B cell (primary cell): Measurements from ENCODE around the gene PSMG4. TPM values are rescaled to one million over a fixed set of nuclear protein-coding genes. Genes with fewer than 3 reads are reported as not detected.

Experiments used
- ATAC-seq: fragments of 200-7000 bp; cut with Tn5 transposase; one replicate; pipeline ENCODE4 v1.10.0; 2021; ENCODE audit warnings: low read depth, mild to moderate bottlenecking, moderate number of reproducible peaks, moderate library complexity
- CTCF ChIA-PET: fragments of 350-600 bp; sonication (Branson Sonifier 250); formaldehyde crosslinking; loops from one replicate; lab custom pipeline; 2021; ENCODE audit warnings: antibody characterized with exemption, inconsistent platforms; lab: Charles Lee
- POLR2A ChIA-PET: fragments of 350-600 bp; sonication (Branson Sonifier 250); formaldehyde crosslinking; loops from one replicate; lab custom pipeline; 2021; ENCODE audit warnings: antibody characterized with exemption; lab: Charles Lee
- DNase-seq: peaks from one replicate; pipeline ENCODE4 v3.0.0; 2013
- H2AFZ ChIP-seq: 2 replicates; pipeline ENCODE4 v1.6.1; 2012; ENCODE audit warnings: mild to moderate bottlenecking, low read depth, low read length; ENCODE audit not compliant: insufficient read depth, poor library complexity, severe bottlenecking
- H3K27ac ChIP-seq, 2 donors: 1 replicate in 1 of 2; 2 replicates in 1 of 2; pipeline ENCODE4 v1.5.1; 2012 to 2013; ENCODE audit warnings: low read length in 2 of 2, mild to moderate bottlenecking in 2 of 2, moderate library complexity in 1 of 2
- H3K27me3 ChIP-seq, 4 experiments: fragments of 200-600 bp in 1 of 4; sonication (generic) in 1 of 4; replicated peaks in 1 of 4; 1 replicate in 2 of 4; 2 replicates in 2 of 4; pipeline versions ENCODE4 v1.6.1 to v1.7.0; 2013 to 2016; ENCODE audit warnings: low read length in 3 of 4, mild to moderate bottlenecking in 2 of 4, mixed read lengths in 1 of 4, moderate library complexity in 1 of 4; ENCODE audit not compliant: insufficient read depth in 4 of 4, control insufficient read depth in 3 of 4; ENCODE audit errors: control extremely low read depth in 1 of 4
- H3K36me3 ChIP-seq, 2 experiments: replicated peaks in 1 of 2; 1 replicate in 1 of 2; 2 replicates in 1 of 2; pipeline versions ENCODE4 v1.6.1 to v1.7.1; 2013; ENCODE audit warnings: low read length in 1 of 2; ENCODE audit not compliant: insufficient read depth in 2 of 2, control insufficient read depth in 1 of 2; ENCODE audit errors: control extremely low read depth in 1 of 2, extremely low read depth in 1 of 2
- H3K4me1 ChIP-seq, 2 donors: fragments of 200-600 bp in 1 of 2; sonication (generic) in 1 of 2; 1 replicate in 1 of 2; 2 replicates in 1 of 2; pipeline versions ENCODE4 v1.5.1 to v1.6.1; 2013 to 2017; ENCODE audit warnings: low read length in 2 of 2; ENCODE audit not compliant: control insufficient read depth in 2 of 2, insufficient read depth in 2 of 2
- H3K4me2 ChIP-seq: replicated peaks from 2 replicates; pipeline ENCODE3; 2012; ENCODE audit warnings: mild to moderate bottlenecking, low read depth, low read length; ENCODE audit not compliant: poor library complexity, severe bottlenecking
- H3K4me3 ChIP-seq, 5 experiments: fragments of 200-600 bp in 1 of 5; sonication (generic) in 1 of 5; 1 replicate in 3 of 5; 2 replicates in 2 of 5; pipeline versions ENCODE4 v1.5.1 to v1.7.0; 2011 to 2016; ENCODE audit warnings: low read length in 4 of 5, mild to moderate bottlenecking in 4 of 5, low read depth in 2 of 5, control low read depth in 1 of 5, moderate library complexity in 1 of 5; ENCODE audit not compliant: insufficient read depth in 1 of 5; ENCODE audit errors: control extremely low read depth in 1 of 5, extremely low read depth in 1 of 5
- H3K79me2 ChIP-seq: fragments of 200-600 bp; sonication (generic); one replicate; pipeline ENCODE4 v1.6.0; 2016; ENCODE audit warnings: low read length; ENCODE audit not compliant: control insufficient read depth, insufficient read depth
- H3K9ac ChIP-seq: fragments of 200-600 bp; sonication (generic); 2 replicates; pipeline ENCODE4 v1.6.1; 2017; ENCODE audit warnings: mild to moderate bottlenecking, low read length, moderate library complexity
- H3K9me3 ChIP-seq, 3 donors: one replicate each; pipeline versions ENCODE4 v1.6.1 to v1.7.1; 2013; ENCODE audit warnings: low read length in 2 of 3; ENCODE audit not compliant: control insufficient read depth in 2 of 3, insufficient read depth in 1 of 3; ENCODE audit errors: control extremely low read depth in 1 of 3
- H4K20me1 ChIP-seq: 2 replicates; pipeline ENCODE4 v1.6.0; 2012; ENCODE audit warnings: mild to moderate bottlenecking, low read length; ENCODE audit not compliant: insufficient read depth, control insufficient read depth, poor library complexity, severe bottlenecking
- H3K27ac Mint-ChIP-seq: one replicate; pipeline ENCODE4 v1.8.0; 2021; ENCODE audit warnings: mixed read lengths
- H3K27me3 Mint-ChIP-seq: one replicate; pipeline ENCODE4 v1.8.0; 2021; ENCODE audit warnings: mixed read lengths
- H3K4me1 Mint-ChIP-seq: one replicate; pipeline ENCODE4 v1.8.0; 2021; ENCODE audit warnings: mixed read lengths
- H3K4me3 Mint-ChIP-seq: one replicate; pipeline ENCODE4 v1.8.0; 2021; ENCODE audit warnings: mixed read lengths
- H3K9me3 Mint-ChIP-seq: one replicate; pipeline ENCODE4 v1.8.0; 2022; ENCODE audit warnings: mixed read lengths; ENCODE audit not compliant: insufficient read depth
- EZH2 ChIP-seq: IDR thresholded peaks from 2 replicates; pipeline ENCODE4 v1.6.1; 2012; ENCODE audit warnings: borderline replicate concordance, low read depth, mild to moderate bottlenecking, moderate library complexity, low read length; ENCODE audit not compliant: insufficient read depth, poor library complexity, severe bottlenecking
- WGBS: methylation state at CpG from one replicate; pipeline ENCODE4 v1.1.5; 2013; ENCODE audit warnings: missing lambda C conversion rate; ENCODE audit not compliant: insufficient coverage; 5-methylcytosine and 5-hydroxymethylcytosine counted together
- intact Hi-C: fragments of 100-400 bp; cut with micrococcal nuclease; formaldehyde crosslinking; loops from one replicate; pipeline ENCODE4 v1.10.0; 2022
- polyA plus RNA-seq: library from polyadenylated mRNA; depleted of rRNA; stranded (reverse); fragments of >200 nt; gene quantifications from 2 replicates; pipeline ENCODE4 v1.2.3, GENCODE V29; 2012
- total RNA-seq, 2 donors: library from RNA; stranded (reverse); fragments of 120-200 nt in 1 of 2; gene quantifications; 1 replicate in 1 of 2; 2 replicates in 1 of 2; pipeline versions ENCODE4 v1.2.3 to v1.2.4, GENCODE V29; 2013 to 2022
- TF ChIP-seq, protein P1 (sequence below): fragments of 200-600 bp; IDR thresholded peaks from one replicate; pipeline ENCODE4 v1.8.0; 2022; ENCODE audit warnings: antibody characterized with exemption, mild to moderate bottlenecking

Gene PSMG4
- total and polyA plus RNA-seq, 2 donors (not counting 1 experiment from before 2014, with no cell fraction given): 31.9 to 42.4 TPM

DNA sequence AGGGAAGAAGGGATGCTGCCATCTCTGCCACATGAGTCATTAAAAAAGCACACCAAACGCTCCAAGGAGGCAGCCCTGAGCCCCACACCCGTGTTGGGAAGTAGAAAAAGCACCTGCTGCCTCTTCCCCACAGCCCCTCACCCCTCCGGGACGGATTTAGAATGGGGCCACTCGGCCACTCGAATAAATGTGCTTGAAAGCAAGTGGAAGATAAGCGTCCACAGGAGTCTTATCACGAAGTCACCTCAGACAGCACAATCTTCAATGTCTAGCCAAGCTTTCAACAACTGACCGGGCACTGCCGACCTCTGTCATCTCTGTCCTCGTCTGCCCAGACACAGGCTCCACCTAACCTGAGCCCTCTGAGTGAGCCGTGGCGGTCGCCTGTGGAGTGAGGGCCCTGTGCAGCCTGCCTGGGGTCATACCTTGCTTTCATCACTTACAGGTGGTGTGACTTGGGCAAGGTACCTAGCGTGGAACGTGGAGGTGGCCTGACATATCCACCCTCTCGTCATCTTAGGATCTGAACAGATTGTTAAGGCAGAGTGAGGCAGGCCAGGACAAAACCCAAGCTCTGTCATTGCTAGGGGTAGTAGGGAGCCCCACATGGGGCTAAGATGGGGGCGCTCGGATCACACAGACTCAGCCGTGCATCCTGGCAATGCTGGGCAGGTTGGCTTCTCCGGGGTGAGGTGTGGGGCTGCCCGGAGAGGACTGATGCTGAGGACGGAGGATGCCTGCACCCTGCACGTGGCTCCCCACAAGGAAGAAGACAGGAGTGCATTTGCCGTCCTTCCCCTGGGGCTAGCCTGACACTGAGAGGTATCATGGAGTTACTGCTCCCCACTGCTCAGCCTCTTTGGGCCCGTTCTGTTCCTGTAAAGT lies 34.8 kb downstream of the PSMG4 start:
- no peaks in the 10 kb centered on the region for H3K9me3 Mint-ChIP-seq
- H3K27ac Mint-ChIP-seq: no peak overlapping the region
- TF ChIP-seq EZH2: no peak
- TF ChIP-seq, protein P1, sequence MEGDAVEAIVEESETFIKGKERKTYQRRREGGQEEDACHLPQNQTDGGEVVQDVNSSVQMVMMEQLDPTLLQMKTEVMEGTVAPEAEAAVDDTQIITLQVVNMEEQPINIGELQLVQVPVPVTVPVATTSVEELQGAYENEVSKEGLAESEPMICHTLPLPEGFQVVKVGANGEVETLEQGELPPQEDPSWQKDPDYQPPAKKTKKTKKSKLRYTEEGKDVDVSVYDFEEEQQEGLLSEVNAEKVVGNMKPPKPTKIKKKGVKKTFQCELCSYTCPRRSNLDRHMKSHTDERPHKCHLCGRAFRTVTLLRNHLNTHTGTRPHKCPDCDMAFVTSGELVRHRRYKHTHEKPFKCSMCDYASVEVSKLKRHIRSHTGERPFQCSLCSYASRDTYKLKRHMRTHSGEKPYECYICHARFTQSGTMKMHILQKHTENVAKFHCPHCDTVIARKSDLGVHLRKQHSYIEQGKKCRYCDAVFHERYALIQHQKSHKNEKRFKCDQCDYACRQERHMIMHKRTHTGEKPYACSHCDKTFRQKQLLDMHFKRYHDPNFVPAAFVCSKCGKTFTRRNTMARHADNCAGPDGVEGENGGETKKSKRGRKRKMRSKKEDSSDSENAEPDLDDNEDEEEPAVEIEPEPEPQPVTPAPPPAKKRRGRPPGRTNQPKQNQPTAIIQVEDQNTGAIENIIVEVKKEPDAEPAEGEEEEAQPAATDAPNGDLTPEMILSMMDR: no peak
- POLR2A ChIA-PET: no interaction called here
- H3K4me1 Mint-ChIP-seq: no peaks in the 10 kb centered on the region
- no peak overlapping the region for H3K4me3 Mint-ChIP-seq
- H3K27ac ChIP-seq: no peak overlapping the region
- H3K4me1 ChIP-seq: no peaks in the 10 kb centered on the region
- H3K79me2 ChIP-seq: no peaks in the 10 kb centered on the region
- H3K4me2 ChIP-seq: no peak overlapping the region
- H3K27me3 Mint-ChIP-seq: peaks cover 24% of the 10 kb centered on the region
- H2AFZ ChIP-seq: no peak overlapping the region
- no peak overlapping the region for H3K4me3 ChIP-seq
- 93% methylated on average over 21 of the region's 26 CpGs for WGBS
- CTCF ChIA-PET: interaction anchor here (1.7 kb wide), 1 partner anchor 14 kb away, joined by 3 read pairs; no protein-coding TSS in a partner anchor
- peaks cover 0 to 14% (median 0%) of the 10 kb centered on the region in 4 experiments for H3K27me3 ChIP-seq
- intact Hi-C loops: no loop called here
- H4K20me1 ChIP-seq: no peaks in the 10 kb centered on the region
- no peaks in the 10 kb centered on the region for H3K9me3 ChIP-seq
- no peak overlapping the region for H3K9ac ChIP-seq
- no peak for ATAC-seq
- DNase-seq: no peak
- H3K36me3 ChIP-seq: no peaks in the 10 kb centered on the region

DNA sequence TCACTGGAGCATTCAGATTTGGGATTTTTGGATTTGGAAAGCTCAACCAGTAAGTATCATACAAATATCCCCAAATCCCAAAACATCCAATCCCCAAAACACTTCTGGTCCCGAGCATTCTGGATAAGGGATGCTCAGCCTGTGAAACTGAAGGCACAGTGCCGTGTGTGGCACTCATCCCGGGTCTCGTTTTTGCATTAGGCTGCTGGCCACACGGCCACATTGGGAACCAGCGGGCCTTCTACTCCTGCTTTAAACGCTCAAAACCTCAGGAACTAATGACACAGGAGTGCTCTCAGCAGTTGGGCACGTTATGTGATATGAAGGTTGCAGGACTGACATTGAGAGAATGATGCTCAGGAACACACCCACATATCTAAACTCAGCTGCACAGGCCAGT lies 35.6 kb downstream of the PSMG4 start:
- CTCF ChIA-PET: interaction anchor here (1.7 kb wide), 1 partner anchor 15 kb away, joined by 3 read pairs; no protein-coding TSS in a partner anchor
- H3K9ac ChIP-seq: no peak overlapping the region
- POLR2A ChIA-PET: no interaction called here

More for the DNA sequence above, 35.6 kb downstream of the PSMG4 start:
- no peak overlapping the region for H3K4me3 Mint-ChIP-seq
- H3K27me3 ChIP-seq: peaks cover 0 to 14% (median 0%) of the 10 kb centered on the region in 4 experiments
- 87% methylated on average over 5 of the region's 8 CpGs for WGBS
- no peaks in the 10 kb centered on the region for H3K4me1 ChIP-seq
- no peaks in the 10 kb centered on the region for H3K79me2 ChIP-seq
- no peaks in the 10 kb centered on the region for H3K4me1 Mint-ChIP-seq
- DNase-seq (no peak), ATAC-seq (no peak)
- H3K4me2 ChIP-seq: no peak overlapping the region
- H2AFZ ChIP-seq: no peak overlapping the region
- H3K9me3 Mint-ChIP-seq: no peaks in the 10 kb centered on the region
- H3K27ac Mint-ChIP-seq: no peak overlapping the region
- no peak for TF ChIP-seq EZH2
- no peak overlapping the region for H3K4me3 ChIP-seq
- H3K36me3 ChIP-seq: no peaks in the 10 kb centered on the region
- peaks cover 24% of the 10 kb centered on the region for H3K27me3 Mint-ChIP-seq
- intact Hi-C loops: no loop called here
- H3K9me3 ChIP-seq: no peaks in the 10 kb centered on the region
- no peaks in the 10 kb centered on the region for H4K20me1 ChIP-seq
- no peak overlapping the region for H3K27ac ChIP-seq
